HL-60 (cell line): Measurements from ENCODE around the gene ETFA.

Experiments
- DNase-seq, 2 experiments: peaks; one replicate each; pipeline ENCODE4 v3.0.0-alpha.2; 2010 to 2020; ENCODE audit warnings: low read depth in 1 of 2, low spot score in 1 of 2
- H3K27ac ChIP-seq: fragments of 250-450 bp; sonication (Bioruptor Pico); replicated peaks from 2 replicates; pipeline ENCODE4 v1.5.1; 2020; ENCODE audit warnings: mild to moderate bottlenecking, moderate library complexity
- H3K27me3 ChIP-seq: fragments of 250-450 bp; sonication (Bioruptor Pico); 2 replicates; pipeline ENCODE4 v1.5.1; 2021; ENCODE audit warnings: mild to moderate bottlenecking, moderate library complexity; ENCODE audit not compliant: insufficient read depth, poor library complexity, severe bottlenecking
- H3K4me3 ChIP-seq: replicated peaks from 2 replicates; pipeline ENCODE4 v1.5.1; 2011; ENCODE audit warnings: mild to moderate bottlenecking, control low read depth, low read length; ENCODE audit not compliant: insufficient read depth
- GABPA ChIP-seq: IDR thresholded peaks from 2 replicates; pipeline ENCODE4 v1.6.1; 2012; ENCODE audit warnings: low read depth
- POLR2AphosphoS5 ChIP-seq: IDR thresholded peaks from 2 replicates; pipeline ENCODE4 v1.6.1; 2012; ENCODE audit warnings: low read depth
- SPI1 ChIP-seq: IDR thresholded peaks from 2 replicates; pipeline ENCODE4 v1.6.1; 2012; ENCODE audit warnings: low read depth, mild to moderate bottlenecking, borderline replicate concordance
- TF ChIP-seq, protein P1 (sequence below): IDR thresholded peaks from one replicate; pipeline ENCODE4 v1.5.1; 2011; ENCODE audit warnings: low read length, control low read depth, inconsistent platforms; ENCODE audit not compliant: insufficient read depth
- TF ChIP-seq, protein P2 (sequence below): IDR thresholded peaks from 2 replicates; pipeline ENCODE4 v1.6.1; 2012; ENCODE audit warnings: low read depth; ENCODE audit not compliant: insufficient replicate concordance

Gene ETFA

DNA sequence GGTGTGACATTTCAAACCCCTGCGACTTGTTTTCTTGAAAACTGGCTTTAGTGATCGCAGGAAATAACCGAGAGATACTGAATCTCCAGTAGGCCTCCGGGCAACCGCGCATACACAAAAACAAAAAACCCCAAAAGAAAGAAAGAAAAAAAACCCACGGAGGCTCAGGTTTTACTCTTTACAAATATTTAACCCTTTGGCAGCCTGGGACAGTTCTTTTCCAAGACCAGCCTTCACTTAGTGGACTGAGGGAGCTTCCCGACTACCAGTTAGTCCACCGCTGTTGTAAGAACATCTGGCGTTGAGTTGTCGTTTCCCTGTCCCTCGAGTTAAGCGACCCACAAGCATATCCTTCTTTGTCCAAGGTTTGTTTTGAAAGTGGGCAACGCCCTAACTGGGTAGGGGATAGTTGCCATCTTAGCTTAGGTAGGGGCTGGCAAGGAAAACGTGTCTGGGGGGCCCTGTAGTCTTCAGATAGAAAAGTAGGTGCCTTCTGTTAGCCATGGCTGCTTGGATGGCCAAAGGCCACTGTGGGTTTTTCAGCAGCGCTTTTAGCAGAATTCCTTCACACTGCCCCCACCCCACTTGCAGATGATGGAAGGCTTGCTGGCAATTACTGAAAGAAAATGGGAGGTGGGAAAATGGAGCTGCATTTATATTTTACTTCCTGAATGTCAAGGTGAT is 32.2 kb upstream of the ETFA start:
- no peaks in the 10 kb centered on the region for H3K27me3 ChIP-seq

DNA sequence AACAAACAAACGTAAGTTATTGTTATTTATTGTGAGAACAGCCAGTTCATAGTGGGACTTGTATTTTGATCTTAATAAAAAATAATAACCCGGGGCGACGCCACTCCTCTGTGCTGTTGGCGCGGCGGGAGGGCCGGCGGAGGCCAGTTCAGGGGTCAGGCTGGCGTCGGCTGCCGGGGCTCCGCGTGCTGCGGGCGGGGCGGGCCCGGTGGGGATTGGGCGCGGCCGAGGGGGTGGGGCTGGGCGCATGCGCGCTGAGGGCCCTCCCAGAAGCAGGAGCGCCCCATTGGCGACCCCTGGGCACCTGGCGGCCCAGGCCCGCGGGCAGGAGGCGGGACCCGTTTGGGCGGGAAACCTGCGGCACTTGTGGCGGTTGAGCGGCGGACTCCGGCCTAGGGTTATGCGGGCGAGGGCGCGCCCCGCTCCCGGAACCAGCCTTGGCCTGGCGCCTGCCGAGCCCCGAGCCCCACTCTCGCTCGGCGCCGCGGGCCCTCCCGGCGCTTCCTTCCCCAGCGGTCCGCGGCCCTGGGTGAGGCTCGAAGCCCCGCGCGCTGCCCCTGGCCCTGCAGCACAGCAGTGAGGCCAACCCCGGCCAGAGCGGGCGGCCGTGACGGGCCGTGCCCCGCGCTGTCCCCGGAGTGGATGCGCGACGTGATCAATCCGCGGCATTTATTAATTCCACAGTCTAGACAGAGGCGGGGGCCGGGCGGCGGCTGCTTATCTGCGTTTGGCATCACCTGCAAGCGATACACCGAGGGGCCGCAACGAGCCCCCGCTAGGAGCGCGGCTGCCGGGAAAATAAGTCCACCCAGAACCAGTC is 31.3 kb upstream of the ETFA start:
- Histone ChIP-seq H3K4me3 (no peak overlapping the region), H3K27me3 (no peaks in the 10 kb centered on the region), H3K27ac (no peak overlapping the region)
- TF ChIP-seq POLR2AphosphoS5 (no peak), GABPA (no peak), SPI1 (no peak)
- TF ChIP-seq, protein P1, sequence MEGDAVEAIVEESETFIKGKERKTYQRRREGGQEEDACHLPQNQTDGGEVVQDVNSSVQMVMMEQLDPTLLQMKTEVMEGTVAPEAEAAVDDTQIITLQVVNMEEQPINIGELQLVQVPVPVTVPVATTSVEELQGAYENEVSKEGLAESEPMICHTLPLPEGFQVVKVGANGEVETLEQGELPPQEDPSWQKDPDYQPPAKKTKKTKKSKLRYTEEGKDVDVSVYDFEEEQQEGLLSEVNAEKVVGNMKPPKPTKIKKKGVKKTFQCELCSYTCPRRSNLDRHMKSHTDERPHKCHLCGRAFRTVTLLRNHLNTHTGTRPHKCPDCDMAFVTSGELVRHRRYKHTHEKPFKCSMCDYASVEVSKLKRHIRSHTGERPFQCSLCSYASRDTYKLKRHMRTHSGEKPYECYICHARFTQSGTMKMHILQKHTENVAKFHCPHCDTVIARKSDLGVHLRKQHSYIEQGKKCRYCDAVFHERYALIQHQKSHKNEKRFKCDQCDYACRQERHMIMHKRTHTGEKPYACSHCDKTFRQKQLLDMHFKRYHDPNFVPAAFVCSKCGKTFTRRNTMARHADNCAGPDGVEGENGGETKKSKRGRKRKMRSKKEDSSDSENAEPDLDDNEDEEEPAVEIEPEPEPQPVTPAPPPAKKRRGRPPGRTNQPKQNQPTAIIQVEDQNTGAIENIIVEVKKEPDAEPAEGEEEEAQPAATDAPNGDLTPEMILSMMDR, result no peak
- TF ChIP-seq, protein P2, sequence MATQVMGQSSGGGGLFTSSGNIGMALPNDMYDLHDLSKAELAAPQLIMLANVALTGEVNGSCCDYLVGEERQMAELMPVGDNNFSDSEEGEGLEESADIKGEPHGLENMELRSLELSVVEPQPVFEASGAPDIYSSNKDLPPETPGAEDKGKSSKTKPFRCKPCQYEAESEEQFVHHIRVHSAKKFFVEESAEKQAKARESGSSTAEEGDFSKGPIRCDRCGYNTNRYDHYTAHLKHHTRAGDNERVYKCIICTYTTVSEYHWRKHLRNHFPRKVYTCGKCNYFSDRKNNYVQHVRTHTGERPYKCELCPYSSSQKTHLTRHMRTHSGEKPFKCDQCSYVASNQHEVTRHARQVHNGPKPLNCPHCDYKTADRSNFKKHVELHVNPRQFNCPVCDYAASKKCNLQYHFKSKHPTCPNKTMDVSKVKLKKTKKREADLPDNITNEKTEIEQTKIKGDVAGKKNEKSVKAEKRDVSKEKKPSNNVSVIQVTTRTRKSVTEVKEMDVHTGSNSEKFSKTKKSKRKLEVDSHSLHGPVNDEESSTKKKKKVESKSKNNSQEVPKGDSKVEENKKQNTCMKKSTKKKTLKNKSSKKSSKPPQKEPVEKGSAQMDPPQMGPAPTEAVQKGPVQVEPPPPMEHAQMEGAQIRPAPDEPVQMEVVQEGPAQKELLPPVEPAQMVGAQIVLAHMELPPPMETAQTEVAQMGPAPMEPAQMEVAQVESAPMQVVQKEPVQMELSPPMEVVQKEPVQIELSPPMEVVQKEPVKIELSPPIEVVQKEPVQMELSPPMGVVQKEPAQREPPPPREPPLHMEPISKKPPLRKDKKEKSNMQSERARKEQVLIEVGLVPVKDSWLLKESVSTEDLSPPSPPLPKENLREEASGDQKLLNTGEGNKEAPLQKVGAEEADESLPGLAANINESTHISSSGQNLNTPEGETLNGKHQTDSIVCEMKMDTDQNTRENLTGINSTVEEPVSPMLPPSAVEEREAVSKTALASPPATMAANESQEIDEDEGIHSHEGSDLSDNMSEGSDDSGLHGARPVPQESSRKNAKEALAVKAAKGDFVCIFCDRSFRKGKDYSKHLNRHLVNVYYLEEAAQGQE, result no peak
- no peak for DNase-seq

More for the DNA sequence above, 32.2 kb upstream of the ETFA start:
- no peak overlapping the region for H3K27ac ChIP-seq
- TF ChIP-seq, protein P1, result no peak
- TF ChIP-seq, protein P2, result no peak
- TF ChIP-seq SPI1 (no peak), POLR2AphosphoS5 (no peak), GABPA (no peak)
- DNase-seq, result no peak
- no peak overlapping the region for H3K4me3 ChIP-seq

DNA sequence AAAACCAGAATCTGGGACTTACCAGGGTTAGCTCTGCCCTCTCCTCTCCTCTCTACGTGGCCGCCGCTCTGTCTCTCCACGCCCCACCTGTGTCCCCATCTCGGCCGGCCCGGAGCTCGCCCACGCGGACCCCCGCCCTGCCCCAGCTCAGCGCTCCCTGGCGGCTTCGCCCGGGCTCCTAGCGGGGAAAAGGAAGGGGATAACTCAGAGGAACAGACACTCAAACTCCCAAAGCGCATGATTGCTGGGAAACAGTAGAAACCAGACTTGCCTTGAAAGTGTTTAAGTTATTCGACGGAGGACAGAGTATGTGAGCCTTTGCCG is 30.8 kb upstream of the ETFA start:
- TF ChIP-seq, protein P2, result no peak
- TF ChIP-seq GABPA (no peak), POLR2AphosphoS5 (no peak), SPI1 (no peak)
- TF ChIP-seq, protein P1, result no peak
- DNase-seq, result no peak
- no peak overlapping the region for H3K27ac ChIP-seq
- no peak overlapping the region for H3K4me3 ChIP-seq
- H3K27me3 ChIP-seq, result no peaks in the 10 kb centered on the region
